T-cell (primary cell): ENCODE results near the gene IHH. TPM values are rescaled to one million over a fixed set of nuclear protein-coding genes. Genes with fewer than 3 reads are reported as not detected.

Experiments used
- ATAC-seq, 4 experiments: fragments of 200-7000 bp in 3 of 4; fragments of 150-1000 bp in 1 of 4; cut with Tn5 transposase; replicated peaks in 1 of 4; 1 replicate in 3 of 4; 2 replicates in 1 of 4; pipeline ENCODE4 v1.10.0; 2021; ENCODE audit warnings: moderate library complexity in 3 of 4, mild to moderate bottlenecking in 2 of 4, moderate number of reproducible peaks in 1 of 4
- CTCF ChIA-PET, 2 donors: fragments of 300-600 bp; sonication (Branson Sonifier 250); formaldehyde crosslinking; loops; one replicate each; lab custom pipeline; 2022; ENCODE audit warnings: antibody characterized with exemption in 2 of 2; lab: Charles Lee
- POLR2A ChIA-PET, 2 donors: fragments of 300-600 bp; sonication (Branson Sonifier 250); formaldehyde crosslinking; loops; one replicate each; lab custom pipeline; 2022; ENCODE audit warnings: antibody characterized with exemption in 2 of 2; lab: Charles Lee
- DNase-seq, 35 experiments: peaks; one replicate each; pipeline versions ENCODE4 v3.0.0 to v3.0.0-alpha.2; 2013 to 2023
- H3K27ac ChIP-seq: one replicate; pipeline ENCODE4 v1.5.1; 2013; ENCODE audit warnings: low read length
- H3K27me3 ChIP-seq, 2 experiments: replicated peaks in 1 of 2; 1 replicate in 1 of 2; 2 replicates in 1 of 2; pipeline versions ENCODE4 v1.6.1 to v1.7.0; 2013; ENCODE audit warnings: low read length in 1 of 2, mixed read lengths in 1 of 2; ENCODE audit not compliant: control insufficient read depth in 2 of 2, insufficient read depth in 2 of 2; ENCODE audit errors: extremely low read depth in 1 of 2
- H3K36me3 ChIP-seq, 2 donors: 1 replicate in 1 of 2; 2 replicates in 1 of 2; pipeline versions ENCODE4 v1.6.1 to v1.7.0; 2013; ENCODE audit warnings: low read length in 1 of 2; ENCODE audit not compliant: control insufficient read depth in 2 of 2, insufficient read depth in 1 of 2; ENCODE audit errors: extremely low read depth in 1 of 2
- H3K4me1 ChIP-seq, 2 experiments: 1 replicate in 1 of 2; 2 replicates in 1 of 2; pipeline versions ENCODE4 v1.6.1 to v1.7.0; 2013; ENCODE audit warnings: low read length in 2 of 2, mixed read lengths in 1 of 2; ENCODE audit not compliant: insufficient read depth in 2 of 2, control insufficient read depth in 1 of 2; ENCODE audit errors: extremely low read depth in 1 of 2
- H3K4me3 ChIP-seq, 2 donors: 1 replicate in 1 of 2; 2 replicates in 1 of 2; pipeline versions ENCODE4 v1.5.1 to v1.7.0; 2013; ENCODE audit warnings: mild to moderate bottlenecking in 2 of 2, low read length in 1 of 2, moderate library complexity in 1 of 2; ENCODE audit not compliant: control insufficient read depth in 1 of 2; ENCODE audit errors: extremely low read depth in 1 of 2
- H3K9me3 ChIP-seq: 2 replicates; pipeline ENCODE4 v1.7.0; 2013
- H3K27ac Mint-ChIP-seq, 2 donors: one replicate each; pipeline ENCODE4 v1.8.0; 2020 to 2021; ENCODE audit warnings: mild to moderate bottlenecking in 2 of 2, mixed read lengths in 2 of 2
- H3K27me3 Mint-ChIP-seq, 2 donors: one replicate each; pipeline ENCODE4 v1.8.0; 2021 to 2022; ENCODE audit warnings: mixed read lengths in 2 of 2
- H3K36me3 Mint-ChIP-seq: one replicate; pipeline ENCODE4 v1.8.0; 2021; ENCODE audit warnings: mixed read lengths
- H3K4me1 Mint-ChIP-seq, 3 donors: one replicate each; pipeline ENCODE4 v1.8.0; 2020 to 2022; ENCODE audit warnings: mixed read lengths in 3 of 3, mild to moderate bottlenecking in 1 of 3
- H3K4me3 Mint-ChIP-seq, 3 donors: one replicate each; pipeline ENCODE4 v1.8.0; 2020 to 2022; ENCODE audit warnings: mild to moderate bottlenecking in 3 of 3, mixed read lengths in 3 of 3, moderate library complexity in 3 of 3
- H3K9me3 Mint-ChIP-seq, 3 donors: one replicate each; pipeline ENCODE4 v1.8.0; 2020 to 2022; ENCODE audit warnings: mixed read lengths in 3 of 3
- WGBS: methylation state at CpG from one replicate; pipeline ENCODE4 v1.1.5; 2013; ENCODE audit warnings: missing lambda C conversion rate; ENCODE audit not compliant: insufficient coverage; 5-methylcytosine and 5-hydroxymethylcytosine counted together
- total RNA-seq, 35 experiments: library from RNA in 6 of 35; stranded (reverse) in 6 of 35; fragments of 120-200 nt in 1 of 35; gene quantifications; one replicate each; pipeline versions ENCODE4 v1.2.1 to v1.2.4 and lab custom pipeline; 2013 to 2026

IHH gene
- total RNA-seq, 5 donors from 2014 or later (not counting 1 experiment from before 2014, with no cell fraction given), result 0.12 to 0.28 TPM; not detected in 3

DNA sequence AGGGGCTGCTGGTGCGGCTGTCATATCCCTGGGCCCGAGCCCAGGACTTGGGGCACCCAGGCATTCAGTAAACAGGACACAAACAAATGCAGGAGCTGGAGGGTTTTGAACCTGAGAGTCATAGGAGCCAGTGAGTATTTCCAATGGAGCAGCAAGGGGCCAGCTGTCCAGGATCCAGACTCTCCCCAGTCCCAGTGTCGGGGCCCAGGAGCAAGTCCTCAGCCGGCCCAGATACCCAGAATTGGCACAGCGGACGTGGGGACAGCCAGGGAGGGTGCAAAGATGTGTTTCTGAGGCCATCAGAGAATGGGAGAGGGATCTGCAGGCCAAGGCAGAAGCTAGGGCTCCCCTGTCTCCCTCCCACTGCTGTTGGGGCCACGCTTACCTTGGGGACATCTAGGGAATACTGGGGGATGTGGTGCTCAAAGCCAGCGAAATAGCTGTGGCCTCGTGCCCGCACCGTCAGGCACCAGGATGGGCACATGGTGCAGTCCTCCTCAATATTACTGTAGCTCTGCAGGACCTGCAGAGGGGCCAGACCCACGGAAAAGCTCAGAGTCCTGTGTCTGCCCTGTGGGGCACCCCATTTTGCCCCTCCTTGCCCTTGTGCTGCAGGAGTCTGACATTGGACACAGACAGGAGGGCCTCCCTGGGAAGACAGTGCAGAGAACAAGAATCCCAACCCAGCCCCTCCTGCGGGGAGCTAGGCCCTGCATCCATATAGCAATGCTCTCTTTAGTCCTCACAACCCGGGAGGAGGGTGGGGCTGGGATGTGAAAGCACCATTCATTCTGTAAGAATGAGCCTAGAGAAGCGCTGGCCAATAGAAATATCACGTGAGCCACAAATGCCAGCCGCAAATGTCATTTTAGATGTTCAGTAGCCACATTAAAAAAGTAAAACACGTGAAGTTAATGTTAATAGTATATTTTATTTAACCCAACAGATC is 34.8 kb downstream of the IHH start:
- Mint-ChIP-seq H3K36me3 (no peaks in the 10 kb centered on the region), H3K9me3 (no peaks in the 10 kb centered on the region), H3K27ac (no peak overlapping the region), H3K27me3 (peaks cover 7 to 20% of the 10 kb centered on the region in 2 donors), H3K4me3 (no peak overlapping the region), H3K4me1 (no peaks in the 10 kb centered on the region)
- 73% methylated on average over 7 of the region's 18 CpGs for WGBS
- no peak overlapping the region for H3K4me3 ChIP-seq
- no peak overlapping the region for H3K27ac ChIP-seq
- H3K9me3 ChIP-seq, result no peaks in the 10 kb centered on the region
- H3K4me1 ChIP-seq, result no peaks in the 10 kb centered on the region
- ChIA-PET CTCF (interaction anchor here in 1 of 2 donors (0.5 to 0.7 kb wide), 2 partner anchors 31 to 157 kb away, joined by 3 read pairs; no protein-coding TSS in a partner anchor), POLR2A (no interaction called here)
- peaks cover 0 to 50% of the 10 kb centered on the region in 2 experiments for H3K27me3 ChIP-seq
- ATAC-seq, result no peak
- DNase-seq, result no peak
- no peaks in the 10 kb centered on the region for H3K36me3 ChIP-seq

DNA sequence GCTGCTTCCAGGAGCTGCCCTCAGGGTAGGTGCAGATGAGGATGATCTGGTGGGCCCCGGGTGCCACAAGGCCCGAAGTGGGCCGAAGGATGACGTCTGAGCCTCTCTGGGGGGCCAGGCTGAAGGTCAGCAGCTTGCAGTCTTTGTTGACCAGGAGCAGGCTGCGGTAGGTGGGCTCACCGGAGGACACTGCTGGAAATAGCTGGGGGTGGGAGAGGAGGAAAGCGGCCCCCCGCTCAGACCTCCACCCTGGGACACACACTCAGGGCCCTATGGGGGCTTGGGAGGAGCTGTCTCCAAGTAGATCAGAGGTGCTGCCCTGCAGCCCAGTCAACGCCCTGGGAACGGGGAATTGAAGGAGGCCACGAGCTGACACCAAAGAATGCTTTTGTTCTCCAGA is 36.7 kb downstream of the IHH start:
- Mint-ChIP-seq H3K4me1 (no peaks in the 10 kb centered on the region), H3K9me3 (no peaks in the 10 kb centered on the region), H3K27me3 (peaks cover 3 to 11% of the 10 kb centered on the region in 2 donors), H3K4me3 (no peak overlapping the region), H3K27ac (no peak overlapping the region), H3K36me3 (no peaks in the 10 kb centered on the region)
- Histone ChIP-seq H3K36me3 (no peaks in the 10 kb centered on the region), H3K4me1 (no peaks in the 10 kb centered on the region), H3K27me3 (peaks cover 0 to 39% of the 10 kb centered on the region in 2 experiments), H3K9me3 (no peaks in the 10 kb centered on the region), H3K4me3 (no peak overlapping the region), H3K27ac (no peak overlapping the region)
- CTCF ChIA-PET, result interaction anchor here in 1 of 2 donors (0.6 kb wide), 1 partner anchor 52 kb away, joined by 6 read pairs; no protein-coding TSS in a partner anchor
- WGBS, result 74% methylated on average over 5 of the region's 11 CpGs
- ATAC-seq, result no peak
- no peak for DNase-seq
- POLR2A ChIA-PET, result no interaction called here

DNA sequence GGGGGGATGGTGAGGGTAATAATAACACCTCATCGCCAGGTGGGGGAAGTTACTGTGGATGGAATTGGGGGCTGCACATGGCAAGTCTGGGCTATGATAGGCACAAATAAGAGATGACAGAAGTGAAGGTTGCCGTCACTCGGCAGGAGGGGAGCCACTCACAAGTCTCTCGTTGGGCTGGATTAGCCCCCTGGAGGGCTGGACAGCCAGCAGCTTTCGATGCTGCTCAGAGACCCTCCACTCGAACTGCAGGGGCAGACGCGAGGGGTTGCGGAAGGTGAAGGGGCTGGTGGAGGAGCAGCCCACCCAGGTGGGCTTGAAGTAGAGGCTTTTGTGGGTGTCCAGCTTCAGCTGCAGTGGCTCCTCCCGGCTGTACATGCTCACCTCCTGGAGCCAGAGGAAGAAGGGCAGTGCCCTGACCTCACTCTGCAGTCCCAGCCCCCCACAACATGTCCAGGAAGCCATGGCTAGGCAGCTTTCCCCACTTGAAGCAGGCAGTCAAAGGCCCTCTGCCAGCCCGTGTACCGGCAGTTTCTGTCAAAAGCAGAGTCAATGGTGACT is 37.6 kb downstream of the IHH start:
- no peak for ATAC-seq
- Mint-ChIP-seq H3K27ac (no peak overlapping the region), H3K27me3 (peaks cover 0 to 17% of the 10 kb centered on the region in 2 donors), H3K9me3 (no peaks in the 10 kb centered on the region), H3K4me3 (no peak overlapping the region), H3K4me1 (no peaks in the 10 kb centered on the region), H3K36me3 (no peaks in the 10 kb centered on the region)
- Histone ChIP-seq H3K4me1 (no peaks in the 10 kb centered on the region), H3K36me3 (no peaks in the 10 kb centered on the region), H3K9me3 (no peaks in the 10 kb centered on the region), H3K4me3 (no peak overlapping the region), H3K27ac (no peak overlapping the region), H3K27me3 (peaks cover 0 to 41% of the 10 kb centered on the region in 2 experiments)
- WGBS, result 82% methylated on average over 7 of the region's 12 CpGs
- POLR2A ChIA-PET, result no interaction called here
- CTCF ChIA-PET, result no interaction called here
- no peak for DNase-seq

DNA sequence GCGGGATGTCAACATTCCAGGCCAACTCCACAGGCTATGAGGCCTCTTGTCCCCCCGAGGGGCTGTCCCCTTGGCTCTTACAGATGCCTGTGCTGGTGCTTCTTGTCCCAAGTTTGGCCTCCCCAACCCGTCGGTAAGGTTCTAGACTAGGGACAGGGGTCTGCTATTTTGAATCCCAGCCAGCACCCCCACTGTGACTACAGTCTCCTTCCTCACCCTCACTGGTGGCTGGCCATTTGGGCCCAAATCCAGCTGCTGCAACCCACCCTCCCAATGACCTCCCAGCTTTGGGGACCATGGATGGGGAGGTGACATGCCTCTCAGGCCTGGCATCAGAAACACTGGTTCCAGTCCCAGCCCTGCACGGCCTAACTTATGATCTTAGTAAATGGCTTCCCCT is 38.1 kb downstream of the IHH start:
- H3K27ac ChIP-seq, result no peak overlapping the region
- CTCF ChIA-PET, result no interaction called here
- Mint-ChIP-seq H3K9me3 (no peaks in the 10 kb centered on the region), H3K4me3 (no peak overlapping the region), H3K4me1 (no peaks in the 10 kb centered on the region), H3K27me3 (peaks cover 0 to 17% of the 10 kb centered on the region in 2 donors), H3K27ac (no peak overlapping the region), H3K36me3 (no peaks in the 10 kb centered on the region)
- H3K9me3 ChIP-seq, result no peaks in the 10 kb centered on the region
- WGBS, result 75% methylated on average over 2 of the region's 5 CpGs
- no peaks in the 10 kb centered on the region for H3K36me3 ChIP-seq
- POLR2A ChIA-PET, result no interaction called here
- no peaks in the 10 kb centered on the region for H3K4me1 ChIP-seq
- ATAC-seq, result no peak
- no peak for DNase-seq
- no peak overlapping the region for H3K4me3 ChIP-seq
- peaks cover 0 to 38% of the 10 kb centered on the region in 2 experiments for H3K27me3 ChIP-seq

DNA sequence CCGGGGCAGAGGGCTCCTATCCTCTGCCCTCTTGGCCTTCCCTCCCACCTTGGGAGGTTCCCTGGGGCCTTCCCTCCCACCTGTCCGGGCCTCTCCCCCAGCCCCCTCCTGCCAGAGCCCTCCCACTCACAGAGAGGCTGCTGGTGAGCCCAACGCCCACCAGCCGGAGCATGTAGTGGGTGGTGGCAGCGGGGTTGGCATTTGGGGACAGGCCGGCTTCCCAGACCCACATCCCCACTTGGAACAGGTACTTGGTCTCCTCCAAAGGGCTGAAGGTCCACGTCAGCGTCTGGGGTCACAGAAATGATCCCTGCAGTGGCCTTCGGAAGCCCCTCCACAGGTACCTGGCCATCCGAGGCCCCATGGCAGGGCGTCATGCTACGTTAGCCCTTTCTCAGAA is 38.7 kb downstream of the IHH start:
- H3K4me1 ChIP-seq, result no peaks in the 10 kb centered on the region

DNA sequence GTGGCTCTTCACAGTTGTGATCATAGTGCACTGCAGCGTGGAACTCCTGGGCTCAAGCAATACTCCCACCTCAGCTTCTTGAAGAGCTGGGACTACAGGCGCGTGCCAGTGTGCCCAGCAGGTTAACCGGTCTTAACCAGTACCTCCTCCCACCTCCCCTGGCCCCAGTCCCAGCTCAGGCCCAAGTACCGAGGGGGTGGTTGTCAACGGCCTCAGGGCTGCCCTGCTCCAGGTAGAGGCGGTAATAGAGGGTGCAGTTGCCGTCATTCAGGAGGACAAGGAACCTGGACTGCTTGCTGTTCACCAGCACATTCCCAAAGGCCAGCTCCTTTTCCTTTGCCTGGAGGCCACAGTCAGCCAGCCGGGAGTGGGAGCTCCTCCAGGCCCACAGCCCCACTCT is 39.1 kb downstream of the IHH start:
- no peak overlapping the region for H3K27ac Mint-ChIP-seq
- CTCF ChIA-PET, result no interaction called here
- H3K36me3 Mint-ChIP-seq, result no peaks in the 10 kb centered on the region

More for the DNA sequence above, 38.7 kb downstream of the IHH start:
- Histone ChIP-seq H3K9me3 (no peaks in the 10 kb centered on the region), H3K36me3 (no peaks in the 10 kb centered on the region), H3K4me3 (no peak overlapping the region), H3K27ac (no peak overlapping the region), H3K27me3 (peaks cover 0 to 42% of the 10 kb centered on the region in 2 experiments)
- no peak overlapping the region for H3K27ac Mint-ChIP-seq
- no peaks in the 10 kb centered on the region for H3K4me1 Mint-ChIP-seq
- peaks cover 0 to 17% of the 10 kb centered on the region in 2 donors for H3K27me3 Mint-ChIP-seq
- no peak overlapping the region for H3K4me3 Mint-ChIP-seq
- 78% methylated on average over 8 of the region's 12 CpGs for WGBS
- ChIA-PET CTCF (no interaction called here), POLR2A (no interaction called here)
- DNase-seq, result no peak
- H3K36me3 Mint-ChIP-seq, result no peaks in the 10 kb centered on the region
- ATAC-seq, result no peak
- H3K9me3 Mint-ChIP-seq, result no peaks in the 10 kb centered on the region

More for the DNA sequence above, 39.1 kb downstream of the IHH start:
- Mint-ChIP-seq H3K4me3 (no peak overlapping the region), H3K27me3 (peaks cover 3 to 17% of the 10 kb centered on the region in 2 donors), H3K9me3 (no peaks in the 10 kb centered on the region), H3K4me1 (no peaks in the 10 kb centered on the region)
- no peak overlapping the region for H3K4me3 ChIP-seq
- no peaks in the 10 kb centered on the region for H3K4me1 ChIP-seq
- POLR2A ChIA-PET, result no interaction called here
- WGBS, result 83% methylated on average over 9 of the region's 9 CpGs
- H3K27me3 ChIP-seq, result peaks cover 0 to 40% of the 10 kb centered on the region in 2 experiments
- no peak for ATAC-seq
- H3K27ac ChIP-seq, result no peak overlapping the region
- H3K36me3 ChIP-seq, result no peaks in the 10 kb centered on the region
- no peaks in the 10 kb centered on the region for H3K9me3 ChIP-seq
- DNase-seq, result no peak
